DMS53 treated with DMSO at 0.1 percent for 48 hours (cell line): ENCODE measurements around the gene CACNA1C.

Experiments
- DNase-seq: peaks from one replicate; lab custom pipeline; 2025; ENCODE audit not compliant: unreplicated experiment; lab: John Stamatoyannopoulos, UW

The CACNA1C gene

GRCh38 chr12:2535583-2536204, 482.9 kb downstream of the CACNA1C start:
- DNase-seq, result no peak

GRCh38 chr12:2536724-2537123, 483.9 kb downstream of the CACNA1C start:
- DNase-seq, result no peak

GRCh38 chr12:2537868-2538541, 485.2 kb downstream of the CACNA1C start:
- DNase-seq, result no peak

- no peak for DNase-seq
These were observed 487.2 kb downstream of the CACNA1C start for GRCh38 chr12:2539938-2540337.

GRCh38 chr12:2540535-2540941, 487.8 kb downstream of the CACNA1C start:
- DNase-seq, result no peak

- no peak for DNase-seq
These were observed 488.9 kb downstream of the CACNA1C start for GRCh38 chr12:2541631-2542204.

- no peak for DNase-seq
These were observed 491.0 kb downstream of the CACNA1C start for GRCh38 chr12:2543801-2544200.

- no peak for DNase-seq
These were observed 491.4 kb downstream of the CACNA1C start for GRCh38 chr12:2544230-2544629.

- DNase-seq, result no peak
These were observed 494.7 kb downstream of the CACNA1C start for GRCh38 chr12:2547273-2548044.

GRCh38 chr12:2548081-2548480, 495.3 kb downstream of the CACNA1C start:
- DNase-seq, result no peak

GRCh38 chr12:2550561-2551411, 498.0 kb downstream of the CACNA1C start:
- no peak for DNase-seq

GRCh38 chr12:2551412-2551900, 498.7 kb downstream of the CACNA1C start:
- DNase-seq, result no peak

- DNase-seq, result no peak
These were observed 499.4 kb downstream of the CACNA1C start for GRCh38 chr12:2552000-2552756.

GRCh38 chr12:2553388-2554126, 500.8 kb downstream of the CACNA1C start:
- DNase-seq, result no peak

GRCh38 chr12:2555487-2556082, 502.8 kb downstream of the CACNA1C start:
- DNase-seq, result no peak

- no peak for DNase-seq
These were observed 504.8 kb downstream of the CACNA1C start for GRCh38 chr12:2557597-2557996.

GRCh38 chr12:2559931-2560330, 507.1 kb downstream of the CACNA1C start:
- DNase-seq, result no peak

- DNase-seq, result no peak
These were observed 507.6 kb downstream of the CACNA1C start for GRCh38 chr12:2560356-2560755.

- no peak for DNase-seq
These were observed 508.6 kb downstream of the CACNA1C start for GRCh38 chr12:2561367-2561766.
